HepG2 (cell line): ENCODE measurements around the gene NRDC. TPM values are rescaled to one million over a fixed set of nuclear protein-coding genes. Genes with fewer than 3 reads are reported as not detected.
A peak's percentile ranks its signal among the peaks of the same experiment; 100 is the strongest.

Experiments used
- ATAC-seq: fragments of 200-7000 bp; cut with Tn5 transposase; 3 replicates; pipeline ENCODE4 v1.9.1; 2020; ENCODE audit warnings: mild to moderate bottlenecking, moderate library complexity
- BruUV-seq: library from RNA; stranded (reverse); fragments of 400-500 nt; replicated peaks from 2 replicates; lab custom pipeline; 2021; lab: Mats Ljungman, UMichigan
- CTCF ChIA-PET: fragments of 300-600 bp; formaldehyde crosslinking; extraction: SDS; loops from one replicate; lab custom pipeline; 2021; ENCODE audit warnings: low total read pairs, inconsistent platforms, low intra/inter-chr PET ratio; lab: Yijun Ruan, JAX
- POLR2A ChIA-PET: fragments of 350-600 bp; sonication (Branson Sonifier 250); formaldehyde crosslinking; loops from one replicate; lab custom pipeline; 2020; ENCODE audit warnings: antibody characterized with exemption, inconsistent platforms; lab: Yijun Ruan, JAX
- DNase-seq: peaks from one replicate; pipeline ENCODE4 v3.0.0-alpha.2; 2015; ENCODE audit warnings: low spot score
- FAIRE-seq: peaks from 3 replicates; lab custom pipeline; 2011; peaks lifted over from hg19 to GRCh38; lab: Jason Lieb, UNC
- H2AFZ ChIP-seq: one replicate; pipeline ENCODE4 v1.6.1; 2011; ENCODE audit warnings: low read length, inconsistent platforms
- H3K27ac ChIP-seq: fragments of 300-600 bp; 3 replicates; pipeline ENCODE4 v1.8.0; 2011; ENCODE audit warnings: mixed run types, mild to moderate bottlenecking, mixed read lengths, low read length, inconsistent platforms; ENCODE audit not compliant: insufficient read depth; ENCODE audit errors: extremely low read length
- H3K27me3 ChIP-seq, 2 experiments: fragments of 200-600 bp in 1 of 2; 2 replicates in 1 of 2; 3 replicates in 1 of 2; pipeline versions ENCODE4 v1.6.0 to v1.8.0; 2011; ENCODE audit warnings: low read length in 2 of 2, mild to moderate bottlenecking in 2 of 2, moderate library complexity in 2 of 2, inconsistent platforms in 1 of 2; ENCODE audit not compliant: insufficient read depth in 2 of 2, control insufficient read depth in 1 of 2
- H3K36me3 ChIP-seq, 2 experiments: fragments of 200-600 bp in 1 of 2; replicated peaks in 1 of 2; 2 replicates in 1 of 2; 3 replicates in 1 of 2; pipeline versions ENCODE4 v1.5.1 to v1.8.0; 2011; ENCODE audit warnings: low read length in 2 of 2, inconsistent platforms in 1 of 2; ENCODE audit not compliant: insufficient read depth in 2 of 2, control insufficient read depth in 1 of 2
- H3K4me1 ChIP-seq: 2 replicates; pipeline ENCODE4 v1.5.1; 2012; ENCODE audit warnings: low read length, inconsistent platforms; ENCODE audit not compliant: insufficient read depth
- H3K4me2 ChIP-seq: 2 replicates; pipeline ENCODE4 v1.6.0; 2011; ENCODE audit warnings: low read depth, low read length, inconsistent platforms
- H3K4me3 ChIP-seq, 3 experiments: fragments of 200-600 bp in 1 of 3; sonication (generic), shearing (Covaris generic) in 1 of 3; replicated peaks in 1 of 3; 2 replicates each; pipeline ENCODE4 v1.5.1; 2011 to 2016; ENCODE audit warnings: low read length in 3 of 3, inconsistent platforms in 2 of 3, low read depth in 2 of 3, mild to moderate bottlenecking in 2 of 3, control low read depth in 1 of 3, mixed read lengths in 1 of 3; ENCODE audit not compliant: insufficient read depth in 1 of 3
- H3K79me2 ChIP-seq: one replicate; pipeline ENCODE4 v1.6.1; 2011; ENCODE audit warnings: low read length, inconsistent platforms; ENCODE audit not compliant: insufficient read depth
- H3K9ac ChIP-seq: 2 replicates; pipeline ENCODE4 v1.6.0; 2011; ENCODE audit warnings: mild to moderate bottlenecking, low read depth, low read length, inconsistent platforms; ENCODE audit not compliant: insufficient read depth
- H3K9me3 ChIP-seq: 2 replicates; pipeline ENCODE4 v1.5.1; 2012; ENCODE audit warnings: mild to moderate bottlenecking, low read length
- H4K20me1 ChIP-seq: 2 replicates; pipeline ENCODE4 v1.6.0; 2011; ENCODE audit warnings: inconsistent platforms, mild to moderate bottlenecking, low read length, moderate library complexity; ENCODE audit not compliant: insufficient read depth
- CBX5 ChIP-seq: sonication (generic); formaldehyde crosslinking; IDR thresholded peaks from 2 replicates; pipeline ENCODE4 v1.4.0; 2020; ENCODE audit warnings: missing genetic modification reagents, borderline replicate concordance
- CHCHD3 ChIP-seq: sonication (generic); formaldehyde crosslinking; IDR thresholded peaks from 2 replicates; pipeline ENCODE4 v1.8.0; 2022; ENCODE audit warnings: mild to moderate bottlenecking, missing genetic modification reagents, moderate library complexity
- ELF3 ChIP-seq: IDR thresholded peaks from 2 replicates; pipeline ENCODE4 v1.6.1; 2016; ENCODE audit warnings: missing genetic modification reagents, missing compliant biosample characterization
- FOXP1 ChIP-seq, 2 experiments: fragments of 450-650 bp in 1 of 2; IDR thresholded peaks; 2 replicates each; pipeline ENCODE4 v1.6.1; 2017 to 2018; ENCODE audit warnings: antibody characterized with exemption in 1 of 2
- KDM4B ChIP-seq: sonication (generic); formaldehyde crosslinking; IDR thresholded peaks from 2 replicates; pipeline ENCODE4 v1.4.0; 2020; ENCODE audit warnings: missing genetic modification reagents
- MATR3 ChIP-seq: sonication (generic); formaldehyde crosslinking; IDR thresholded peaks from 2 replicates; pipeline ENCODE4 v1.4.0; 2020; ENCODE audit warnings: missing genetic modification reagents
- MIER2 ChIP-seq: IDR thresholded peaks from 2 replicates; pipeline ENCODE4 v1.6.1; 2016; ENCODE audit warnings: missing biosample characterization, missing genetic modification reagents
- SAP130 ChIP-seq: IDR thresholded peaks from 2 replicates; pipeline ENCODE4 v1.6.1; 2016; ENCODE audit warnings: low read depth
- SMAD1 ChIP-seq: sonication (generic); formaldehyde crosslinking; IDR thresholded peaks from 2 replicates; pipeline ENCODE4 v1.4.0; 2020; ENCODE audit warnings: missing genetic modification reagents, low read depth, mild to moderate bottlenecking, borderline replicate concordance
- SRSF1 ChIP-seq: fragments of 200-400 bp; formaldehyde crosslinking; optimal IDR thresholded peaks from 2 replicates; pipeline ENCODE3; 2017; ENCODE audit warnings: mild to moderate bottlenecking, low read depth, low read length, moderate library complexity
- ZNF24 ChIP-seq: fragments of 450-650 bp; IDR thresholded peaks from 2 replicates; pipeline ENCODE4 v1.6.1; 2017; ENCODE audit warnings: antibody characterized with exemption, mild to moderate bottlenecking
- ZNF292 ChIP-seq: sonication (generic); formaldehyde crosslinking; IDR thresholded peaks from 2 replicates; pipeline ENCODE4 v1.8.1; 2022; ENCODE audit warnings: mild to moderate bottlenecking, low read depth, missing genetic modification reagents, borderline replicate concordance
- ZNF333 ChIP-seq: sonication (generic); formaldehyde crosslinking; IDR thresholded peaks from 2 replicates; pipeline ENCODE4 v1.4.0; 2020; ENCODE audit warnings: mild to moderate bottlenecking, missing genetic modification reagents, borderline replicate concordance
- ZNF552 ChIP-seq: sonication (generic); formaldehyde crosslinking; IDR thresholded peaks from 2 replicates; pipeline ENCODE4 v1.9.0; 2022; ENCODE audit warnings: missing genetic modification reagents, mild to moderate bottlenecking, borderline replicate concordance
- ZNF720 ChIP-seq: sonication (generic); formaldehyde crosslinking; IDR thresholded peaks from 2 replicates; pipeline ENCODE4 v1.4.0; 2020; ENCODE audit warnings: missing genetic modification reagents
- ZNF850 ChIP-seq: sonication (generic); formaldehyde crosslinking; conservative IDR thresholded peaks from 2 replicates; pipeline ENCODE4 v1.9.0; 2021; ENCODE audit warnings: mild to moderate bottlenecking, missing genetic modification reagents
- whole genome bisulfite sequencing: methylation state at CpG from one replicate; pipeline ENCODE4 v1.1.6; 2017; ENCODE audit warnings: low lambda C conversion rate; 5-methylcytosine and 5-hydroxymethylcytosine counted together
- in situ Hi-C: cut with HindIII; loops from 2 replicates; pipeline ENCODE4 v1.10.0; 2017; ENCODE audit warnings: low pct_unique_long_range_greater_than_20kb; ENCODE audit not compliant: extremely low pct_ligation_motif_present
- intact Hi-C: fragments of 100-400 bp; cut with micrococcal nuclease; formaldehyde crosslinking; loops from one replicate; pipeline ENCODE4 v1.10.0; 2022; ENCODE audit not compliant: unreplicated experiment
- polyA plus RNA-seq, 8 experiments: library from polyadenylated mRNA; depleted of rRNA in 3 of 8; stranded (reverse) in 7 of 8; unstranded in 1 of 8; fragments of >200 nt; fragmentation: Illumina TruSeq in 4 of 8; extraction: Trizol in 4 of 8; gene quantifications; 2 replicates each; pipeline versions ENCODE4 v1.2.1 to v1.2.3, GENCODE V29; 2011 to 2016; ENCODE audit warnings: low read depth in 4 of 8, missing spikeins in 1 of 8, mixed read lengths in 1 of 8; ENCODE audit not compliant: insufficient read depth in 1 of 8
- total RNA-seq, 5 experiments: library from RNA; depleted of rRNA; stranded (reverse); fragments of >200 nt; fragmentation: Illumina TruSeq; extraction: Trizol; gene quantifications; 2 replicates each; pipeline ENCODE4 v1.2.3, GENCODE V29; 2016; ENCODE audit warnings: low read depth in 1 of 5

Gene NRDC
- total and polyA plus RNA-seq, 2 of the 13 experiments (the other 11 are each of a cell fraction or from before 2014, with no cell fraction given), result 57.6 to 64.9 TPM

- H3K27ac ChIP-seq, result no peak overlapping the region
- no peak for FAIRE-seq
Measured at GRCh38 chr1:51899022-51899421, 20.5 kb upstream of the NRDC start.

GRCh38 chr1:51898090-51898734 lies 19.7 kb upstream of the NRDC start:
- Histone ChIP-seq H3K4me3 (no peak overlapping the region), H3K27ac (no peak overlapping the region), H4K20me1 (no peaks in the 10 kb centered on the region), H3K36me3 (no peaks in the 10 kb centered on the region), H3K27me3 (peaks cover 0 to 12% of the 10 kb centered on the region in 2 experiments; a peak in 3 of 5 replicates), H3K4me1 (0 out of 2 replicates have a peak, but pooled peaks cover 7% of the 10 kb centered on the region), H3K79me2 (no peaks in the 10 kb centered on the region), H2AFZ (no peak overlapping the region), H3K9ac (no peak overlapping the region), H3K9me3 (no peaks in the 10 kb centered on the region), H3K4me2 (no peak overlapping the region)
- ChIA-PET CTCF (interaction anchor here (4.2 kb wide), 1 partner anchor 104 kb away, joined by 54 read pairs; no protein-coding TSS in a partner anchor), POLR2A (no interaction called here)
- FAIRE-seq (no peak), DNase-seq (no peak), ATAC-seq (no peak)
- in situ Hi-C loops, result no loop called here
- no TSS peak for BruUV-seq
- TF ChIP-seq CHCHD3 (no peak), ZNF552 (CRISPR knock-in tag) (no peak), ZNF292 (CRISPR knock-in tag) (no peak), MIER2 (CRISPR knock-in tag) (no peak)
- WGBS, result 8% methylated on average over 6 of the region's 6 CpGs
- intact Hi-C loops, result no loop called here

More at GRCh38 chr1:51899022-51899421, 20.5 kb upstream of the NRDC start:
- WGBS, result 14% methylated on average over 10 of the region's 10 CpGs
- BruUV-seq, result no TSS peak
- ChIA-PET CTCF (interaction anchor here (4.2 kb wide), 1 partner anchor 103 kb away, joined by 54 read pairs; no protein-coding TSS in a partner anchor), POLR2A (no interaction called here)
- Histone ChIP-seq H2AFZ (no peak overlapping the region), H3K4me3 (no peak overlapping the region), H3K4me2 (no peak overlapping the region), H3K9ac (no peak overlapping the region), H3K79me2 (no peaks in the 10 kb centered on the region), H3K9me3 (no peaks in the 10 kb centered on the region), H4K20me1 (no peaks in the 10 kb centered on the region), H3K27me3 (peaks cover 0 to 16% of the 10 kb centered on the region in 2 experiments; a peak in 3 of 5 replicates), H3K4me1 (0 out of 2 replicates have a peak, but pooled peaks cover 7% of the 10 kb centered on the region), H3K36me3 (no peaks in the 10 kb centered on the region)
- DNase-seq, result no peak
- TF ChIP-seq ZNF333 (CRISPR knock-in tag) (no peak), MATR3 (no peak), SMAD1 (CRISPR knock-in tag) (no peak), ZNF720 (no peak), CBX5 (CRISPR knock-in tag) (no peak), KDM4B (CRISPR knock-in tag) (no peak), FOXP1 (IDR thresholded peaks at IDR 0.05) (no peak), FOXP1 (CRISPR knock-in tag; IDR thresholded peaks at IDR 0.05) (no peak), SRSF1 (no peak), ELF3 (CRISPR knock-in tag) (no peak), ZNF24 (no peak), ZNF850 (CRISPR knock-in tag) (no peak), SAP130 (CRISPR knock-in tag) (no peak)
- in situ Hi-C loops, result no loop called here
- intact Hi-C loops, result no loop called here
- peak; percentile 28; the same call in 1 of the 3 replicates for ATAC-seq
